ENCODE data around the gene APLP2.
"Not testable (repeated sequence)": the region's sequence is repeated elsewhere in the genome, so short reads cannot be mapped to it uniquely, and the experiment has no call there.

GRCh38 chr11:130172001-130172400 lies 102.3 kb downstream of the APLP2 start:
- not testable (repeated sequence) for TF ChIP-seq CTCF, POLR2A, POLR2AphosphoS5 (IDR thresholded peaks at IDR 0.05)
